Measurements from ENCODE around the gene ALG14.
"Not testable (repeated sequence)": the region's sequence is repeated elsewhere in the genome, so short reads cannot be mapped to it uniquely, and the experiment has no call there.

Gene ALG14

DNA sequence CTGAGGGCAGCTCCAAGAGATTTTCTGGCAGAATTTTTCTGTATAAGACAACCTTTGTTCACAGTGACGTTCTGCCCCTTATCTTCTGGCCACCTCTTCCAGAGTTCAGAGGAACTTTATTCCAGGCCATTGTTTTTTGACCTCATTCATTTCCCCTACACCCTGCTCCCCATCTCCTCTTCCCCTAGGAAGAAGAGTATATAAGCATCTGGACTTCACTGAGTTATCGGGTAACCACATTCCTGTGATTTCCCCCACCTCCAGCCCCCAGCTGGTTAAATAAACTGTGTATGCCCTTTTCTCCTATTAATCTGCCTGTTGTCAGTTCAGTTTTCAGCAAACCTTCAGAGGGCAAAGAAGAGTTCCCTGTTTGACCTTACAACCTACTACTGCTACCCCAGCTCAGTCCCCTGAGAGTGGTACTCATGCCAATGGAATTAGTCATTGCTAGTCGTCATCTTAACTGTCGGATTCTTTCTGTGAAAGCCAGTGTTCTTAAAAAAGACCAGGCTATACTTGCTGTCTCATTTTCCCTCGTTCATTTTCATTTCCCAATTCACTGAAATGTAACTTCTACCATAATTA, 14.3 kb upstream of the ALG14 start:
- no peak for DNase-seq (ENCODE audit: low spot score)

DNA sequence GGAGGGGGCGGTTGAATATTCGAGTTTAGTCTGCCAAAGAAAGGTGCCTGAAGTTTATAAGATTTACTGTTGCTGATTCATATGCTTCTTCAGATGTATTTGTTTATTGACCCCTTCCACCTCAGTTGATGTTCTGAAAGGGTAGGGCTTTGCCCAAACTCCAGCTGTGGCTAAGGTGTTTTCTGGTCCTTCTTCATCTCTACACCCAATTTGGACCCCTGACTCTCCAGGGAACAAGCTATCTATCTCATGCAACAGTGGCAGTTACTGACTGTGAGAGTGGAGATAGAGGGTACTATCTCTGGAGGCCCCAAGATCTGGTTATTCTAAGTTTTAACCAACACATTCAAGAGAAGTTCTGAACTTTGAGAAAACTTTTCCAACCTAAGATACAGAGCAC, 12.6 kb upstream of the ALG14 start:
- no peak for DNase-seq (ENCODE audit: low spot score)

DNA sequence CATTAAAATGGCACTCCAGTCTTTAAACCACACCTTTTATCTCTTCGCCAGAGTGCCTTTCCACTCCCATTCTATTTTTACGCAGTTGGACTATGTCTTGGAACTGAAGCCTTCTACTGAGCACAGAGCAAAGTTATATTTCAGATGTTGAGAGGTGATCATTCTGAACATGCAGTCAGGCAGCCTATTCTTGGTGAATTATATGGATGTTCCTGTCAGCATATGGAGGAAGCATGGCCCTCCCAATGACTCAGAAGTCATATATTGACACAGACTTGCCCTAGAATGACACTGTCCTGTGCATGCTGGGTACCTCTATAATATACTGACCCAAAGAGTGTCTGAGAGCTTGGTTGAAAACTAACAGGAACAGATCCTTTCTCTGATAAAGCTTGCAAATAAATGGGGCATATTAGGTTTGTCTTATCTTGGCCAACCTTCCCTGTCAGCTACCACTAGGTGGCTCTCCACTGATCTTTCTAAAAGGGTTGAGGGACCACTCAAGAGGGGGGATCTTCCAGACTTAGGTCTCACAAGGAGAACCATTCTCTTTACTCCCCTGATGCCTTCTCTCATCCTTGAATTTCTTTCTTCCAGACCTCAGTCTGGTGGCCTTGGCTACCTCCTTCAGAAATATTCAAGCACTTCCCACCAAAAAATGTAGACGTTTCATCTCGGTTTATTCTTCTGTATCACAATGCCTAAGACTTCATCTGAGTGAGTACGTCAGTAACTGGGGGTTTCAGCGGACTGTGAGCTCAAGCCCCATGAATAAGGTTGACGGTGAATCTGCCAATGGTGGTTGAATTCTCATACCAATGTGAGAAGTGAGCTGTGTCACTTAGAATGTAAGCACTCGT, 11.8 kb upstream of the ALG14 start:
- peak; percentile 75 for DNase-seq (ENCODE audit: low spot score)

DNA sequence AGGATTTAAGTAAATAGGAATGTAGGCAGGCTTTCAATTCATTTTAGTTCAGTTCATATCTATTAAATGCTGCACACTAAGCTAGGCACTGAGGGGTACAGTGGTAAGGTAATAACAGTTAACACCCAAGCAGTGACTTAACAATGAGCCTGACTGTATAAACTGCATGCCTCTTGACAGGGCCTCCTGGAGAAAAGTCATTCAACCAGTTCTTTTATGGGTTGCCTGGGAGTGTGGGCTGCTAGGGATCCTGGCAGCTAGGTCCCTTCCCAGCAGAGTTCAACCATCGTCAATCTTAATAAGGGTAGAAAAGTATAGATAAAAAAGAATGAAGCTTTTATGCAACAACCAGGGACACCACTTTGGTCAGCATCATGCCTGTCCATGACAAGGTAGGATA, 8.1 kb upstream of the ALG14 start:
- DNase-seq (ENCODE audit: low spot score): no peak

DNA sequence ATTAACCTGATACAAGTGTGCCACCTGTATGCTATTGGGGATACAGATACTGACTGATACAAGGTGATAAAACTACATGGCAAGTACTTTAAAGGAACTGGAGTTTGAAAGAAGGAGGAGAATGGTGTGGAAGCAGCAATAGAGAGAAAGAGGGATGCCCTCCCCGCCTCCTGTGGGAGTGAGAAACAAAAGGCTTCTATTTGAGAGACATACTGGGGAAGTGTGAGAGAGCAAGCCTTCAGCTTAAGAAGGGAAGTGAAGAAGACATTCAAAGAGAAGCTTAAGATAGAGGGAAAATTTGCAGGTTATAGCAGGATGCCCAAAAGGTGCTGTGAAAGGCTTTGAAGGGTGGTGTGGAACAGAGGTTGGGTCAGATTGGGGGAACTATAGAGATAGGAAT, 7.7 kb upstream of the ALG14 start:
- DNase-seq (ENCODE audit: low spot score): peak; percentile 69

DNA sequence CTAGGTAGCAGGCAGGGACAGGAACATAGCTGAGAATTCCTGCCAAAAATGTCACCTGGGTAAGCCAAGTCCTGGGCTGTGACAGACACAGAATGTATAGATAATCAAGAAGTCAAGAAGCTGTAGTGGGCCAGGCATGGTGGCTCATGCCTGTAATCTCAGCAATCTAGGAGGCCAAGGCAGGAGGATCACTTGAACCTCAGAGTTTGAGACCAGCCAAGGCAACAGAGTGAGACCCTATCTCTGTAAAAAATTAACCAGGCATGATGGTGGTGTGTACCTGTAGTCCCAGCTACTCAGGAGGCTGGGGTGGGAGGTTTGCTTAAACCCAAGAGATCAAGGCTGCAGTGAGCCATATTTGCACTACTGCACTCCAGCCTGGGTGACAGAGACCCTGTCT, 3.3 kb upstream of the ALG14 start:
- DNase-seq (ENCODE audit: low spot score): no peak

DNA sequence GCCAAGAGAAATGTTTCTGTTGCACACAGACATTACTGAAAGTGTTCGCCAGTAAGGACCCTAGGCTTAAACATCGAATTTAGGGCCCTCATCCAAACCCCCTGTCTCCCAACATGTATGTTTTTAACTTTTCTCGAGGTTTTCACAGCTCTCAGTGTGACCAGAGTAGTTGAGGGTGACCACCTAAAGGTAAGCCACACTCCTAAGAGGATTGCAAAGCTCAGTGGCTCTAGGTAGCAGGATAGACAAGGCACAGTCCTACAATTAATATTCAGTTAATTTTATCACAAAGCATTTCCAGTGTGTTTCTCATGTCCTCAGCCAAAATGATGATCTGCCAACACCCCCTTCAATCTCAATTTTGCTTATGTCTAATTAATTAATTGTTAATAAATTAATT, 695 bp upstream of the ALG14 start:
- DNase-seq (ENCODE audit: low spot score): peak; percentile 32

DNA sequence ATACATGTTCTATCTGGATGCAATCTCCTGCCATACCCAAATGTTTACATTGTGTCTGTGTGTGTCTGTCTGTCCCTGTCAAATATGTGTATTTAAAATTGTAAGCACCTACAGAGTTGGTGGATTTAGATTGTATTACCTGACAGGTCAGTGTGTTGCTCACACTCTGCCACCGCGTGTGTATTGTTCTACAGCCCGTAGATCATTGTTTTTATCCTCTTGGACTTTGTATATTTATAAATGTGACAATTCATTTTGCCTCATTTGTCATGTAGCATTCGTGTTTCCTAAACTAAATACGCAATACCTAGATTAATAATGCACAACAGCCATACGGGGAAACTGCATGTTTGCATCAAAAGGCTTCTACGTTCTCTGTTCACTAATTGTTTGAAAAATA, 634 bp downstream of the ALG14 start:
- no peak for DNase-seq (ENCODE audit: low spot score)

DNA sequence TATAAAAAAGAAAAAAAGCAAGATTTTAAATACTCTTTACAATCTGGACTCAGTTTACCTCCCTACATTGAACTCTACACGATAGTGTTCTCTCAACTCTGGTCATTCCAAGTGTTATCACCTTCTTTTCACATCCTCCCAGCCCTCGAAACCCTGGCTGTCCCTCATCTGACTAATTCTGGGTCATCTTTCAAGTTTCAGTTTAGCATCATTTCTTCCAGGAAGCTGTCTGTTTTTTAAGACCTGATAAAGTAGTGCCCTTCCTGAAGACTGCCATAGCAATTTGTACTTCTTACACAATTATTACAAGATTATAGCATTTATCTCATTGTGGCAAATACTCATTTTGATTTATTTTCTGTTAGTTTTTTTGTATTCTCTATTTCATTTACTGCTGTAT, 1.2 kb downstream of the ALG14 start:
- DNase-seq (ENCODE audit: low spot score): no peak

DNA sequence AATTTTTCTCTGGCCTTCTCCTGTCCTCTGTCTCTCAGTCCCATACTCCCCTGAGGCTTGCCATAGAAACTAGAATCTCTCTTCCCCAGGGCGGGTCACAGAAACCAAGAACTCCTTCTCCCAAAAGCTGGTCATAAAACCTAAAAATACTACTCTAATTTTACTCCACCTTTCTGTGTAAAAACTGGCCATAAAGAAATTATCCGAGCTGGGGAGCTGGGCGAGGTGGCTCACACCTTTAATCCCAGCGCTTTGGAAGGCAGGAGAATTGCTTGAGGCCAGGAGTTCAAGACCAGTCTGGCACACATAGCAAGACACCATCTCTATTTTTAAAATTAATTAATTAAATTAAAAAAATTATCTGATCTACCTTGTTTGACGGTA, 3.0 kb downstream of the ALG14 start:
- no peak for DNase-seq (ENCODE audit: low spot score)

DNA sequence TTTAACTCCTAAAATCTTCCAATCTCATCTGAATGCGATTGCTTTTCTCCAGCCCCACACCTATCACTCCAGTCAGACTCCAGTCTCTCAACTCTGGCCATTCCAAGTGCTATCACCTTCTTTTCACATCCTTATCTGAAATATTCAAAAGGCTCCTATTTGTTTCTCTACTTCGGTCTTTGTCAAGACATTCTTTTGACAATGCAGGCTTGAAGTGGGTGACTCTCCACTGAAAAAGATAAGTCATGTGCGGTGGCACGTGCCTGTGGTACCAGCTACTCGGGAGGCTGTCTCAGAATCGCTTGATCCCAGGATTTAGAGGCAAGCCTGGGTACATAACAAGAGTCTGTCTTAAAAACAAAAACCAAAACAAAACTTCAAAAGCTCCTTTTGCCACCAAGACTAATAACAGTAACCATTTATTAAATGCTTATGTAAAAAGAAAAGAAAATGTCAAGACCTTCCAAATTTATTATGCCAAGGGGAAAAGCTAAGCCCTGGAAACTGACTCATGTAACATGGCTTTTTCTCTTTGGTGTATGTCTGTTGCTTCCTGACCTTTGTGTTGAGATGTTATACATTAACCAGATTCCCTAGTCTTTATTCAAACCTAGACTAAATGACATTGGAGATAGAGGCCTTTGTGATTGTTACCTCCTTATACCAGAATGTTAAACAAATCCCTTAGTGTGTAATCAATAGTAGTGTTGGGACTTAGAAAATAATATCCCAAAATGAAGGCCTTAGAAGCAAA, 3.6 kb downstream of the ALG14 start:
- no peak for DNase-seq (ENCODE audit: low spot score)

DNA sequence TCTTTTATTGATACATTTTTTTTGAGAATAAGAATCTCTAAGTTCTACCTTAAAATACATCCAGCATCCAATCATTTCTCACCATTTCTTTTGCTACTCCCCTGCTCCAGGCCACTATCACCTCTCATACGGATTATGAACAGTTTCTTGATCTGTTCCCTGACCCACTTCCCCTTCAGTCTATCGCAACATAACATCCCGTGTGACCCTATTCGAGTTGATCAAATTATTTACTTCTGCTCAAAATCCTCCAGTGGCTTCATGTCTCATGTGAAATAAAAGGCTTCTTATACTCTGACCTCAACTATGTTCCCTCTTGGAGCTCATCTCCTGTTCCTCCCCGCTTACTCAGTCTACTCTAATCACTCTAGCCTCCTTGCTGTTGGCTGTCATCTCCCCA, 5.2 kb downstream of the ALG14 start:
- no peak for DNase-seq (ENCODE audit: low spot score)

DNA sequence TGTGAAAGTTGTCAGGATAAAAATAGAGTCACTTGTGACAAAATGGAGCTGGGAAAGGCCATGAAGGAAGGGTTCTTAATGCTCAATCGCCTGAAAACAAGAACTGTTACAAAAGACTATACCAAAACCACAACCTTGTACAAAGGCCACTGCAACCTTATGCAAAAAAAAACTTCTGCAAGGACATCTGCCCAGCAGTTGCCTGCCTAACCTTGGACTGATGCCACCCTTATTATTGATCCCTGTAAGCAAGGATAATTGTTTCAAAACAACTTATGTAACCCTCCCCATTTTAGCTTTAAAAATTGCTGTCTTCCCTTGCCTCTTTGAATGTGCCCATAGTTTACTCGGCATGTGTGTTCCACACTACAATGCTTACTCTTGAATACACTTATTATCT, 5.7 kb downstream of the ALG14 start:
- DNase-seq (ENCODE audit: low spot score): no peak

DNA sequence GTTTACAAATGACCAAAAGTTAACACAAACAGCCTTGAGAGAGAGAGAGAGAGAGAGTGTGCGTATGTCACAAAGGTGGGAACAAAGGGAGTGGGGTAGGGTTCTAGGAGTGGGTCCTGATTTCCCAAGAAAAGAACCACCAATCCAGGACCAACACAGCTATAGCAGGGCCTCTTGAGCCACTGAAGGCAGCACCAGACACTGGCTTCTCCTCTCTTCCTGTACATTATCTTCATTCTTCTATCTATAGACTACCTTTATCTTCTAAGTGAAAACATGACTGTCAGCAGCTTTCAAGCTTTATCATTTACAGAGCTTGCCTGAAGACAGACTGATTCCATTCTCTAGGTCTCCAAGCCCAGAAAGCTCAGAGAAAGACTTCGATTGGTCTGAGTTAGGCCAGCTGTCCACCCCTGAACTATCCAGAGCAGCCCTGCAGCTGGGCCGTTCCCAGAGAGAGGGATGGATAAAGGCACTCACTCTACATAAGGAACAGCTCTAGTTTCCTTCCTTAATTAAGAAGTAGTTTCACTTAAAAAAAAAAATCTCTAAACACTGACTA, 11.2 kb downstream of the ALG14 start:
- no peak for DNase-seq (ENCODE audit: low spot score)

DNA sequence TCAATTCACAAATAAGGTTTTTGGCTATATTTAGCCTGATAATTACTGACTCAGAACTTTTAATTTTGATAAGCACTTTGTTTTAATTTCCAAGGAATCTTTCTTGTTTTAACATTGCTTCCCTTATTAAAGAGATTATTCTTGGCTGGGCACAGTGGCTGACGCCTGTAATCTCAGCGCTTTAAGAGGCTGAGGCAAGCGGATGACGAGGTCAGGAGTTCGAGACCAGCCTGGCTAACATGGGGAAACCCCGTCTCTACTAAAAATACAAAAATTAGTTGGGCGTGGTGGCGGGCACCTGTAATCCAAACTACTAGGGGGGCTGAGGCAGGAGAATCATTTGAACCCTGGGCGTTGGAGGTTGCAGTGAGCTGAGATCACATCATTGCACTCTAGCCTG, 13.8 kb downstream of the ALG14 start:
- no peak for DNase-seq (ENCODE audit: low spot score)

DNA sequence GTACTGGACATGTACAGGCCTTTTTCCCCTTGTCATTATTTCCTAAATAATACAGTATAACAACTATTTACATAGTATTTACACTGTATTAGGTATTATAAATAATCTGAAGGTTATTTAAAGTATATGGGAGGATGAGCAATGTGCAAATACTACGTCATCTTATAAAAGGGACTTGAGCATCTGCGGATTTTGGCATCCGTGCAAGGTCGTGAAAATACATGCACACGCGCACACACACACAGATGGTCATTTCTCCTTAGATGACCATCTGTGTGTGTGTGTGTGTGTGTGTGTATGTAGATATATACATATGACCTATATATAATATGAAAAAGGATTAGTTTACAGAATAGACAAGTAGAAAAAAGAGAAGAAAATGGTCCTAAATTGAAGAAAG, 15.4 kb downstream of the ALG14 start:
- DNase-seq (ENCODE audit: low spot score): no peak

DNA sequence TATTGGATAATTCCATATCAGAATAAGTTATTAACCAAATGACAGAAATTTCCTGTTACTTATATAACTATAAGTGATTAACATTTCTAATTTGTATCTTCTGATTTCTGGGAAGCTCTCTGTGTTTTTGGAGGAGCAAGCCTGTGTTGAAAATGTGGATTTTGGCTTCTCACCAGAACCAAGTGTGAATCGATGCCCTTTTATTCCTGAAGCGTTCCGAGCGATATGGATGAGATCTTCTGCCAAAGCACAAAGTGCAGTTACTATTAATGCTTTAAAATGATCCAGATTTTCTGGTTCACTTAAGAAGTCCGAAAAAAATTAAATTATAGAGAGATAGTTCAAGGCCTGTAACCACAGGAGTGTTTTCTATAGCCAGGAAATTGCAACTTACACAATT, 22.8 kb downstream of the ALG14 start:
- no peak for DNase-seq (ENCODE audit: low spot score)

DNA sequence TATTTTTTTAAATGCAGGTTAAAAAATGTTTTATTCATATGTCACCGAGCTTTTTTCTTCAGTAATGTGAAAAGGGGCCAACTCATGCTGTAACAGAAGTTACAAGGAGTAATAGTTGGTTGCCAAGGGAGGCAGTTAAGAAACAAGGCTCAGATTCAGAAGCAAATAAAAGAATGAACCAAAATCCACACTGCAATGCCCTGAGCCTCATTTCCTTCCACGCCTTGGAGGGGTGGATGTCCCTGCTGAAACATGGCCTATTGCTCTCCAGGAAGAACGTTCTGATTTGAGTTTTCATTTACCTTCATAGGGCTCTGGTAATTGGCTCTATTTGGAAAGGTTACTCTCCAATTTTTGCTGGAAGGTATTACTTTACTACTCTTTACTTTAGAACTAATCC, 24.4 kb downstream of the ALG14 start:
- no peak for DNase-seq (ENCODE audit: low spot score)

DNA sequence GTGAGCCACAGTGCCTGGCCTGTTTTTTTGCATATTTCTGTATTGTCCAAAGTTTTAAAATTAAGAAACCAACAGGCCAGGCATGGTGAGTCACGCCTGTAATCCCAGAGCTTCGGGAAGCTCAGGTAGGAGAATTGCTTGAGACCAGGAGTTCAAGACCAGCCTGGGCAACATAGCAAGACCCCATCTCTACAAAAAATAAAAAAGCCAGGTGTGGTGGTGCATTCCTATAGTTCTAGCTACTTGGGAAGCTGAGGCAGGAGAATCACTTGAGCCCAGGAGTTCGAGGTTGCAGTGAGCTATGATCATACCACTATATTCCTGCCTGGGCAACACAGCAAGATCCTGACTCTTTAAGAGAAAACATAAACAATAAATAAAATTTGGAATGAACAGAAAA, 25.1 kb downstream of the ALG14 start:
- DNase-seq (ENCODE audit: low spot score): not testable (repeated sequence)

DNA sequence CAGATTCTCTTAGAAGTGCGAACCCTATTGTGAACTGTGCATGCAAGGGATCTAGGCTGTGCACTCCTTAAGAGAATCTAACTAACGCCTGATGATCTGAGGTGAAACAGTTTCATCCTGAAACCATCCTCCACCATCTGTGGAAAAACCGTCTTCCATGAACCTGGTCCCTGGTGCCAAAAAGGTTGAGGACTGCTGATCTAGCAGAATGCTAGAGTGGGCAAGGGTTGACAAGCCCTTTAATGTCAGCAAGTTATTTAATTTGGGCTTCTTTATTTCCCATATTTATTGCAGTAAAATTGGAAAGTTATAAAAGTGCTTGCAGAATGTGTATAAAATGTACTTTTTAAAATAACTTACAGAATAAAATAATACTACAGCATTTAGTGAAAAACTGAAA, 26.4 kb downstream of the ALG14 start:
- no peak for DNase-seq (ENCODE audit: low spot score)

DNA sequence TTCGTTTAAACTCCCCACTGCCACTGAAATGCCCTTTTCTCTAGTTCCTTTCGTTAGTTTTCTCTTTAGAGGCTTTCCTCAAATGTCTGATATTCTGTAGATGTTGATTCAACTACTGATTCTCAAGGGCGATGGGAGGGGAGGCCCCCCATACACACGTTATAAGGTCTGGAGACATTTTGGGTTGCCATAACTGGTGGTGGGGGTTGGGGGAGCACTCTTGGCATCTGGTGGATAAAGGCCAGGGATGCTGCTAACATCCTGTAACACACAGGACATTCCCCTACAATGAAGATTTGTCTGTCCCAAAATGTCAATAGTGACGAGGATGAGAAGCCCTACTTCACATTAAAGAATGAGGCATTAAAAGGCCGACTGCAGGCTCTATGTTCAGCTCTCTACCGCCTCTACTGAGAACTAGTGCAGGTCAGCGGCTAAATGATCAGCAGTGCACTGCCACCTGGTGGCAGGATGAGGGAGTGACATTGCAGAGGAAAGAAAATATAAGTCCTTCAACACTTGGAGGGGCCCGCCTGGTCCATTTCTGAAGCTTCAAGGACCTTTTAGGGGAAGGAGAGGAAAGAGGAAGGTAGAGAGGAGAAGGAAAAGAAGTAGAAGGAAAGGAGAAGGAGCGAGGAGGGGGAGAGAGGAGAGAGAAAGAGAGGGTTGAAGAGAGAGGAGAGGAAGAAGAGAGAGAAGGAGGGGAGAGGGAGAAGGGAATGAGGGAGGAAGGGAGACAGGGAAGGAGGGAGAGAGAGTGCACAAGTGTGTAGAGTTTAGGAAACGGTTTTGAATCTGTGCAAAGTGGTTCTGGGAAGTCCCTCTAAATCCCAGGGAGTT, 29.4 kb downstream of the ALG14 start:
- peak; percentile 94 for DNase-seq (ENCODE audit: low spot score)

DNA sequence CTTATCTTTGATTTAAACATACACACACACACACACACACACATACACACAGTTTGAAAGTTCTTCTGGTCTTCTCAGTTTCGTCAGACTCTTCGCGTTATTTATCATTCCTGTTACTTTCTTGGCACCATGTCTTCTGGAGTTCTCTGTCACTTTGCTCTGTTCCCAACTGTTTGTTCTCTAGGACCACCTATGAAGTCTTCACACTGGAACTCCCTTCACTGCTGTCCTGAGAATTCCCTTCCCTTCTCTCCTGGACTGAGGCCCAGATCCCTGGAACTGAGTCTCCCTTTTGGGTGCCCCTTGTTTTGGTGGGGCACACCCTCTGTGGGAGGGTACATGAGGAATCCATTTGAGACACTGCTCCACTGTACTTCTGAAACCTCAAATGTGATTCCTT, 30.5 kb downstream of the ALG14 start:
- peak; percentile 29 for DNase-seq (ENCODE audit: low spot score)

Data from pons (tissue), 1 donor.